Uterus (tissue), 2 donors: Measurements from ENCODE around the gene KDF1.

ENCODE experiments used
- CTCF ChIP-seq, 4 experiments: fragments of 200-600 bp in 2 of 4; fragments of 450-650 bp in 2 of 4; sonication (generic) in 2 of 4; IDR thresholded peaks; one replicate each; pipeline ENCODE4 v1.5.1; 2016 to 2019; ENCODE audit warnings: antibody characterized with exemption in 4 of 4, mild to moderate bottlenecking in 2 of 4, moderate library complexity in 1 of 4
- POLR2A ChIP-seq, 2 donors: fragments of 450-650 bp; IDR thresholded peaks; one replicate each; pipeline ENCODE4 v1.6.1; 2016; ENCODE audit warnings: antibody characterized with exemption in 2 of 2, mild to moderate bottlenecking in 1 of 2, moderate library complexity in 1 of 2

DNA sequence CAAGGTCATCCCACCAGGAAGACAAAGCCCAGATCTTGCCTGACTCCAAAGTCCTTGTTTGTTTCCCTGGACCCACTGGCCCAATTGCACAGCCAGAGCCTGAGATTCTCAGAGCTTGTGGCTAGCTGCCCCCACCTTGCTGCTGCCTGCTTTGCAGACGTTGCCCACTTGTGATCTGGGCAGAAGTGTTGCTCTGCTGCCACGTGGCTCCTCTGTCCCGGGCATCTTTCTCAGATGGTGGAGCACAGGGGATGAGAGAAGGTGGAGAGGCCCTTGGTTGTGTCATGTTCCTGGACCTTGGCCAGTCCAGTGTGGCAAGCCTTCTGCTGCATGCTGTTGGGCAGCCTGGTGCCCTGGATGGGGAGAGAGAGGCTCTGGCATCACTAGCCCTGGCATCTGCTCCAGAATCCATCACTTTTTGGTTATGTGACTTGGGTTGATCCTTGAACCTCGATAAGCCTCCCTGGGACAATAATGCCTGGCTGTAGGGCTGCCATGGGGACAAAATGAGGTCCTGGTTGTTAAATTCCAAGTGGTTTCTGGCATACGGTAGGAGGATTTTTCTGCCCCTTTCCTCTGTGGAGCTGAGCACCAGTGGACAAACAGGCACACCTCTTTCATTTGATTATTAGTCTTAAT lies 44.9 kb downstream of the KDF1 start:
- no peak for TF ChIP-seq POLR2A (IDR thresholded peaks at IDR 0.05)
- no peak for TF ChIP-seq CTCF (IDR thresholded peaks at IDR 0.05)
